ENCODE measurements around the gene TBX21. TPM values are rescaled to one million over a fixed set of nuclear protein-coding genes. Genes with fewer than 3 reads are reported as not detected.

The TBX21 gene
- total RNA-seq, 1 experiment from 2014 or later = not detected

DNA sequence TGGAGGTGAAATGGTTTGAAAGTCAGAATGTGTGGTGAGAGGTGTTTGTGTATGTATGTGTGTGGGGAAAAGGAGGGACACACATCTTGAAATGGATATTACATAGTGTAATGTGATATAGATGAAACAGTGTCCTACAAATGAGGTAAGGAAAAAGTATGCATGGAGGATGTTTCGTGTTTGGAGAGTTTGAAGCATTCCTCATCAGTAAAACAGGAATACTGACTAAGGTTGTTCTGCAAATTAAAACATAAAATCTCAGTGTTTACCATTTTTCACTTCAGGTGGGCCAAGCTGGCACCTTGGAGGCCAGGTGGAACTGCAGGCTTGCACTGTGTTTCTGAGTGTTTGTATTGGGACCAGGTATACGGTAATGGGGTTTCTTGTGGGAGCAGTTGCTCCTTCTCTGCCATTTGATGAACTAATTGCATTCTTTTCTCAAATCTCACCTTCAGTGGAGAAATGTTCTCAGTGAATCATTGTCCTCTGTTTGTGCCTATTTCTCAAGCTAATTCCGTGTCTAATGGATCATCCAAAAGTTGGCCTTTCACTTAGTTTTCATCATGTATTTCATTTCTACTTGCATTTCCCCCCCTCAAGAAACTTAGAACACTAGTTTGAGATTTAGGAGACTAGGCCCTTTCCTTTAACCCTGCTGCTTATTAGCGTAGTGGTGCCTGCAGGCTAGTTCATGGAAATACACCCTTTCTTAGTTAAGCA, 47.3 kb upstream of the TBX21 start:
- peak overlapping the region; percentile 16 for H3K27ac Mint-ChIP-seq (ENCODE audit: unreplicated experiment)
- intact Hi-C loops (cut with micrococcal nuclease; ENCODE audit: unreplicated experiment) = no loop called here
- no peak for DNase-seq
- no peaks in the 10 kb centered on the region for H3K9me3 Mint-ChIP-seq (ENCODE audit: low read depth, unreplicated experiment)
- TF ChIP-seq, protein P1, sequence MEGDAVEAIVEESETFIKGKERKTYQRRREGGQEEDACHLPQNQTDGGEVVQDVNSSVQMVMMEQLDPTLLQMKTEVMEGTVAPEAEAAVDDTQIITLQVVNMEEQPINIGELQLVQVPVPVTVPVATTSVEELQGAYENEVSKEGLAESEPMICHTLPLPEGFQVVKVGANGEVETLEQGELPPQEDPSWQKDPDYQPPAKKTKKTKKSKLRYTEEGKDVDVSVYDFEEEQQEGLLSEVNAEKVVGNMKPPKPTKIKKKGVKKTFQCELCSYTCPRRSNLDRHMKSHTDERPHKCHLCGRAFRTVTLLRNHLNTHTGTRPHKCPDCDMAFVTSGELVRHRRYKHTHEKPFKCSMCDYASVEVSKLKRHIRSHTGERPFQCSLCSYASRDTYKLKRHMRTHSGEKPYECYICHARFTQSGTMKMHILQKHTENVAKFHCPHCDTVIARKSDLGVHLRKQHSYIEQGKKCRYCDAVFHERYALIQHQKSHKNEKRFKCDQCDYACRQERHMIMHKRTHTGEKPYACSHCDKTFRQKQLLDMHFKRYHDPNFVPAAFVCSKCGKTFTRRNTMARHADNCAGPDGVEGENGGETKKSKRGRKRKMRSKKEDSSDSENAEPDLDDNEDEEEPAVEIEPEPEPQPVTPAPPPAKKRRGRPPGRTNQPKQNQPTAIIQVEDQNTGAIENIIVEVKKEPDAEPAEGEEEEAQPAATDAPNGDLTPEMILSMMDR (IDR thresholded peaks at IDR 0.05; ENCODE audit: unreplicated experiment) = no peak
- H3K4me1 Mint-ChIP-seq (ENCODE audit: low read depth, unreplicated experiment) = no peaks in the 10 kb centered on the region
- CTCF ChIA-PET = no interaction called here
- BruUV-seq (replicated peaks) = no TSS peak
- no peak overlapping the region for H3K4me3 Mint-ChIP-seq (ENCODE audit: low read depth, unreplicated experiment)
- peaks cover 86% of the 10 kb centered on the region for H3K36me3 Mint-ChIP-seq (ENCODE audit: insufficient read depth, unreplicated experiment)
- no peaks in the 10 kb centered on the region for H3K27me3 Mint-ChIP-seq (ENCODE audit: unreplicated experiment)

DNA sequence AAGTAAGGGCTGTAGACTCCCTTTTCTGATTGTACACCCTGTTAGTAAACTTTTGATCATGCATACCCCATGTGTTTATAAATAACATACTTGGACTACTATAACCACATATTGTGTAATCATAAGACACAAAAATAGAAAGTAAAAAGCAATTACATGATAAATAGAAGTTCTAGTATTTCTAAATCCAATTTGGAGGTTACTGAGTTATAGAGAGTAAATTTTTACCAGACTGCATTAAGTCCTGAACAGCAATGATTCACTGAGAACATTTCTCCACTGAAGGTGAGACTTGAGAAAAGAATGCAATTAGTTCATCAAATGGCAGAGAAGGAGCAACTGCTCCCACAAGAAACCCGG, 46.8 kb upstream of the TBX21 start:
- no peaks in the 10 kb centered on the region for H3K4me1 Mint-ChIP-seq (ENCODE audit: low read depth, unreplicated experiment)

DNA sequence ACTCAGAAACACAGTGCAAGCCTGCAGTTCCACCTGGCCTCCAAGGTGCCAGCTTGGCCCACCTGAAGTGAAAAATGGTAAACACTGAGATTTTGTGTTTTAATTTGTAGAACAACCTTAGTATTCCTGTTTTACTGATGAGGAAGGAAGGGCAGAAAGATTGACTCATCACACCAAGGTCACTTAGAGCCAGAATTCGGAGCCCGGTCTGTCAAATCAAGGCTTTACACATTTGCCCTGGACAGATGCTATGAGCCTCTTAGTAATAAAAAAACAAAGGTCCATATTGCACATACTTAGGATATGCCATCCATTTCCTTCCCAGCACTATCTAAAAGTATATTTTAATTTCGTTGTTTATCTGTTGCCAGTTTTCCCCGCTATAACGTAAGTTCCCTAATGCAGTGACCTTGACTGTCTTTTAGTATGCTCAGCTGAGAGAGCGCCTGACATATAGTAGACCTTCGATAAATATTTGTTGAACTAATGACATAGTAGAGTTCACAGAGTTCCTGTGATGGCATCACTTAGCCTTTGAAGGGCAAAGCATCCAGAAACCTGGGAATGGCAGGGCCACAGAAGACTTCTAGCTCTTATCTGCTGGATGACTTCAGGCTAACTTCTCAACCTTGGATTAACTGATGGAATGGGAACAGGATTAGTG, 46.2 kb upstream of the TBX21 start:
- no peak for DNase-seq
- H3K27me3 Mint-ChIP-seq (ENCODE audit: unreplicated experiment) = no peaks in the 10 kb centered on the region
- CTCF ChIA-PET = interaction anchor here (0.8 to 1.6 kb wide), 3 partner anchors 8 to 13 kb away, joined by 3 to 4 read pairs (median 3); no protein-coding TSS in a partner anchor
- H3K36me3 Mint-ChIP-seq (ENCODE audit: insufficient read depth, unreplicated experiment) = peaks cover 76% of the 10 kb centered on the region
- no peak overlapping the region for H3K4me3 Mint-ChIP-seq (ENCODE audit: low read depth, unreplicated experiment)
- no TSS peak for BruUV-seq (replicated peaks)
- H3K4me1 Mint-ChIP-seq (ENCODE audit: low read depth, unreplicated experiment) = no peaks in the 10 kb centered on the region
- no peaks in the 10 kb centered on the region for H3K9me3 Mint-ChIP-seq (ENCODE audit: low read depth, unreplicated experiment)
- TF ChIP-seq, protein P1 (IDR thresholded peaks at IDR 0.05; ENCODE audit: unreplicated experiment) = no peak
- intact Hi-C loops (cut with micrococcal nuclease; ENCODE audit: unreplicated experiment) = no loop called here
- H3K27ac Mint-ChIP-seq (ENCODE audit: unreplicated experiment) = peak overlapping the region; percentile 33

More for the DNA sequence above, 46.8 kb upstream of the TBX21 start:
- BruUV-seq (replicated peaks) = no TSS peak
- no peak for DNase-seq
- H3K9me3 Mint-ChIP-seq (ENCODE audit: low read depth, unreplicated experiment) = no peaks in the 10 kb centered on the region
- no peaks in the 10 kb centered on the region for H3K27me3 Mint-ChIP-seq (ENCODE audit: unreplicated experiment)
- intact Hi-C loops (cut with micrococcal nuclease; ENCODE audit: unreplicated experiment) = no loop called here
- H3K36me3 Mint-ChIP-seq (ENCODE audit: insufficient read depth, unreplicated experiment) = peaks cover 81% of the 10 kb centered on the region
- CTCF ChIA-PET = interaction anchor here (1.6 kb wide), 1 partner anchor 13 kb away, joined by 4 read pairs; no protein-coding TSS in a partner anchor
- H3K27ac Mint-ChIP-seq (ENCODE audit: unreplicated experiment) = peak overlapping the region; percentile 33
- no peak overlapping the region for H3K4me3 Mint-ChIP-seq (ENCODE audit: low read depth, unreplicated experiment)
- TF ChIP-seq, protein P1 (IDR thresholded peaks at IDR 0.05; ENCODE audit: unreplicated experiment) = no peak

DNA sequence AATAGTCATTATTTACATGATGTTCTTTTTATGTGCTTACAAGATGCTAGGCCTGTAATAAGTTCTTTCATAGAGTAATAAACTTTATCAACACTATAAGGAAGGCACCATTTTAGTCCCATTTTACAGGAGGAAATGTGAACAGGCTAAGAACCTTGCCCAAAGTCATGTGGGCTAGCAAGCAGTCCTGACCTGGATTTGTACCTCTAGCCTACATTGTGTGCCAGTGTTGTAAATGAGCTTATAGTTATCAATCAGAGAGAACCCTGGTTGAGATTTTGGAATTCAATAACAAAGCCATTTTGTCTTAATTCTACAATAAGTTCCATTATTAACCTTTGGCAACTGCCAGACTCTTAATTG, 45.7 kb upstream of the TBX21 start:
- Mint-ChIP-seq H3K9me3 (ENCODE audit: low read depth, unreplicated experiment) (no peaks in the 10 kb centered on the region), H3K36me3 (ENCODE audit: insufficient read depth, unreplicated experiment) (peaks cover 71% of the 10 kb centered on the region), H3K27me3 (ENCODE audit: unreplicated experiment) (peaks cover 5% of the 10 kb centered on the region), H3K4me3 (ENCODE audit: low read depth, unreplicated experiment) (no peak overlapping the region), H3K4me1 (ENCODE audit: low read depth, unreplicated experiment) (peaks cover 3% of the 10 kb centered on the region), H3K27ac (ENCODE audit: unreplicated experiment) (peak overlapping the region; percentile 33)
- DNase-seq = no peak
- no TSS peak for BruUV-seq (replicated peaks)
- intact Hi-C loops (cut with micrococcal nuclease; ENCODE audit: unreplicated experiment) = no loop called here
- CTCF ChIA-PET = interaction anchor here (0.8 to 1.6 kb wide), 4 partner anchors 9 to 22 kb away, joined by 3 to 4 read pairs (median 4); no protein-coding TSS in a partner anchor
- TF ChIP-seq, protein P1 (IDR thresholded peaks at IDR 0.05; ENCODE audit: unreplicated experiment) = no peak
